Neural cell (in vitro differentiated cells): ENCODE measurements around the gene SOBP. TPM values are rescaled to one million over a fixed set of nuclear protein-coding genes. Genes with fewer than 3 reads are reported as not detected.

Experiments used
- H2AFZ ChIP-seq: fragments of 200-600, 300-800 bp; sonication (generic), shearing (Covaris generic); 2 replicates; pipeline ENCODE4 v1.6.0; 2014; ENCODE audit warnings: low read depth, mild to moderate bottlenecking, antibody characterized with exemption, low read length, moderate library complexity
- H3F3A ChIP-seq: fragments of 200-600 bp; shearing (Covaris generic); 2 replicates; pipeline ENCODE4 v1.6.1; 2016; ENCODE audit warnings: mild to moderate bottlenecking, moderate library complexity, mixed read lengths, antibody characterized with exemption, low read length; ENCODE audit not compliant: insufficient read depth, poor library complexity, severe bottlenecking
- H3K27ac ChIP-seq: fragments of 200-600, 300-800 bp; sonication (generic), shearing (Covaris generic); 2 replicates; pipeline ENCODE4 v1.5.1; 2014; ENCODE audit warnings: mild to moderate bottlenecking, low read length, moderate library complexity
- H3K27me3 ChIP-seq: fragments of 300-800, 200-600 bp; sonication (generic), shearing (Covaris generic); 2 replicates; pipeline ENCODE4 v1.6.0; 2014; ENCODE audit warnings: mild to moderate bottlenecking, low read depth, low read length, moderate library complexity; ENCODE audit not compliant: insufficient read depth
- H3K36me3 ChIP-seq: fragments of 300-800, 200-600 bp; sonication (generic), shearing (Covaris generic); 2 replicates; pipeline ENCODE4 v1.5.1; 2014; ENCODE audit warnings: mild to moderate bottlenecking, antibody characterized with exemption, low read length, moderate library complexity; ENCODE audit not compliant: insufficient read depth
- H3K4me2 ChIP-seq: fragments of 300-800, 200-600 bp; sonication (generic), shearing (Covaris generic); 2 replicates; pipeline ENCODE4 v1.6.0; 2014; ENCODE audit warnings: mild to moderate bottlenecking, low read length
- H3K4me3 ChIP-seq: fragments of 300-800, 200-600 bp; sonication (generic), shearing (Covaris generic); 2 replicates; pipeline ENCODE4 v1.5.1; 2014; ENCODE audit warnings: mild to moderate bottlenecking, low read length, moderate library complexity
- H3K79me2 ChIP-seq: fragments of 200-600 bp; shearing (Covaris generic); replicated peaks from 2 replicates; pipeline ENCODE4 v1.6.0; 2014; ENCODE audit warnings: mild to moderate bottlenecking, low read length, moderate library complexity; ENCODE audit not compliant: insufficient read depth
- H3K9ac ChIP-seq: fragments of 300-800, 200-600 bp; sonication (generic), shearing (Covaris generic); 2 replicates; pipeline ENCODE4 v1.6.1; 2016; ENCODE audit warnings: mild to moderate bottlenecking, low read length, mixed read lengths
- H3K9me2 ChIP-seq: fragments of 200-600 bp; shearing (Covaris generic); 2 replicates; pipeline ENCODE4 v1.6.1; 2016; ENCODE audit warnings: mild to moderate bottlenecking, low read length, mixed read lengths; ENCODE audit not compliant: insufficient read depth
- H3K9me3 ChIP-seq: fragments of 200-600, 300-800 bp; sonication (generic), shearing (Covaris generic); 2 replicates; pipeline ENCODE4 v1.6.1; 2016; ENCODE audit warnings: mild to moderate bottlenecking, mixed run types, low read length, moderate library complexity, mixed read lengths
- H4K20me1 ChIP-seq: fragments of 200-600 bp; shearing (Covaris generic); 2 replicates; pipeline ENCODE4 v1.6.1; 2016; ENCODE audit warnings: mild to moderate bottlenecking, mixed run types; ENCODE audit not compliant: insufficient read depth
- EP300 ChIP-seq: fragments of 450-650 bp; conservative IDR thresholded peaks from 2 replicates; pipeline ENCODE4 v1.6.1; 2014; ENCODE audit warnings: antibody characterized with exemption, mild to moderate bottlenecking, moderate library complexity; ENCODE audit not compliant: poor library complexity, severe bottlenecking
- EZH2 ChIP-seq: fragments of 200-600, 300-800 bp; shearing (Covaris generic), sonication (generic); IDR thresholded peaks from 2 replicates; pipeline ENCODE4 v1.6.1; 2014; ENCODE audit warnings: antibody characterized with exemption, low read length, borderline replicate concordance, mild to moderate bottlenecking; ENCODE audit not compliant: insufficient read depth, poor library complexity, severe bottlenecking
- MXI1 ChIP-seq: fragments of 450-650 bp; conservative IDR thresholded peaks from 2 replicates; pipeline ENCODE4 v1.6.1; 2014; ENCODE audit warnings: antibody characterized with exemption, mild to moderate bottlenecking; ENCODE audit not compliant: poor library complexity, severe bottlenecking
- POLR2AphosphoS5 ChIP-seq: IDR thresholded peaks from 2 replicates; pipeline ENCODE4 v1.6.1; 2012
- RAD21 ChIP-seq: fragments of 450-650 bp; conservative IDR thresholded peaks from 2 replicates; pipeline ENCODE4 v1.6.1; 2014; ENCODE audit warnings: antibody characterized with exemption, mild to moderate bottlenecking, moderate library complexity
- REST ChIP-seq: IDR thresholded peaks from 2 replicates; pipeline ENCODE4 v1.6.1; 2012; ENCODE audit warnings: borderline replicate concordance
- SMC3 ChIP-seq: fragments of 450-650 bp; conservative IDR thresholded peaks from 2 replicates; pipeline ENCODE4 v1.6.1; 2014; ENCODE audit warnings: antibody characterized with exemption, mild to moderate bottlenecking, moderate library complexity; ENCODE audit not compliant: poor library complexity
- TAF1 ChIP-seq: IDR thresholded peaks from 2 replicates; pipeline ENCODE4 v1.6.1; 2012; ENCODE audit warnings: low read depth
- polyA plus RNA-seq: library from polyadenylated mRNA; depleted of rRNA; stranded (reverse); fragments of >200 nt; gene quantifications from 2 replicates; pipeline ENCODE4 v1.2.3, GENCODE V29; 2014
- TF ChIP-seq, protein P1 (sequence below): fragments of 450-650 bp; IDR thresholded peaks from 2 replicates; pipeline ENCODE4 v1.5.1; 2014; ENCODE audit warnings: antibody characterized with exemption, mild to moderate bottlenecking, moderate library complexity; ENCODE audit not compliant: poor library complexity, severe bottlenecking

Gene SOBP
- polyA plus RNA-seq, 1 donor from 2014 or later = 16.4 TPM

- H3K79me2 ChIP-seq = no peaks in the 10 kb centered on the region
- H3K4me2 ChIP-seq = no peak overlapping the region
- no peaks in the 10 kb centered on the region for H3K36me3 ChIP-seq
- H3F3A ChIP-seq = no peaks in the 10 kb centered on the region
- no peak overlapping the region for H2AFZ ChIP-seq
- no peak overlapping the region for H3K9ac ChIP-seq
- H3K9me3 ChIP-seq = peaks cover 3% of the 10 kb centered on the region
- H3K27ac ChIP-seq = no peak overlapping the region
- H4K20me1 ChIP-seq = no peaks in the 10 kb centered on the region
- H3K4me3 ChIP-seq = no peak overlapping the region
- TF ChIP-seq RAD21 (no peak), SMC3 (no peak), EP300 (no peak), TAF1 (no peak), EZH2 (no peak), MXI1 (no peak), REST (no peak), POLR2AphosphoS5 (no peak)
- TF ChIP-seq, protein P1, sequence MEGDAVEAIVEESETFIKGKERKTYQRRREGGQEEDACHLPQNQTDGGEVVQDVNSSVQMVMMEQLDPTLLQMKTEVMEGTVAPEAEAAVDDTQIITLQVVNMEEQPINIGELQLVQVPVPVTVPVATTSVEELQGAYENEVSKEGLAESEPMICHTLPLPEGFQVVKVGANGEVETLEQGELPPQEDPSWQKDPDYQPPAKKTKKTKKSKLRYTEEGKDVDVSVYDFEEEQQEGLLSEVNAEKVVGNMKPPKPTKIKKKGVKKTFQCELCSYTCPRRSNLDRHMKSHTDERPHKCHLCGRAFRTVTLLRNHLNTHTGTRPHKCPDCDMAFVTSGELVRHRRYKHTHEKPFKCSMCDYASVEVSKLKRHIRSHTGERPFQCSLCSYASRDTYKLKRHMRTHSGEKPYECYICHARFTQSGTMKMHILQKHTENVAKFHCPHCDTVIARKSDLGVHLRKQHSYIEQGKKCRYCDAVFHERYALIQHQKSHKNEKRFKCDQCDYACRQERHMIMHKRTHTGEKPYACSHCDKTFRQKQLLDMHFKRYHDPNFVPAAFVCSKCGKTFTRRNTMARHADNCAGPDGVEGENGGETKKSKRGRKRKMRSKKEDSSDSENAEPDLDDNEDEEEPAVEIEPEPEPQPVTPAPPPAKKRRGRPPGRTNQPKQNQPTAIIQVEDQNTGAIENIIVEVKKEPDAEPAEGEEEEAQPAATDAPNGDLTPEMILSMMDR = no peak
- no peaks in the 10 kb centered on the region for H3K27me3 ChIP-seq
- H3K9me2 ChIP-seq = no peaks in the 10 kb centered on the region
Observed at GRCh38 chr6:107652526-107653182, 162.7 kb downstream of the SOBP start.

GRCh38 chr6:107653183-107653580 lies 163.3 kb downstream of the SOBP start:
- Histone ChIP-seq H3K36me3 (no peaks in the 10 kb centered on the region), H3K9ac (no peak overlapping the region), H3F3A (no peaks in the 10 kb centered on the region), H3K9me2 (no peaks in the 10 kb centered on the region), H3K27me3 (no peaks in the 10 kb centered on the region), H3K79me2 (no peaks in the 10 kb centered on the region), H4K20me1 (no peaks in the 10 kb centered on the region), H3K4me3 (no peak overlapping the region), H2AFZ (no peak overlapping the region), H3K4me2 (no peak overlapping the region), H3K9me3 (peaks cover 3% of the 10 kb centered on the region), H3K27ac (no peak overlapping the region)
- TF ChIP-seq POLR2AphosphoS5 = peak; percentile 44
- no peak for TF ChIP-seq TAF1
- no peak for TF ChIP-seq EP300
